H9 (cell line): ENCODE measurements around the gene SLC25A53. TPM values are rescaled to one million over a fixed set of nuclear protein-coding genes. Genes with fewer than 3 reads are reported as not detected.

Source experiments
- DNase-seq: peaks from one replicate; pipeline ENCODE4 v3.0.0-alpha.2; 2017
- H2AFZ ChIP-seq: one replicate; pipeline ENCODE4 v1.6.1; 2013; ENCODE audit warnings: mild to moderate bottlenecking, low read length, control low read depth, moderate library complexity
- H2AK5ac ChIP-seq: 2 replicates; pipeline ENCODE4 v1.6.1; 2013; ENCODE audit warnings: low read length, control low read depth, mixed read lengths; ENCODE audit not compliant: insufficient read length
- H2BK120ac ChIP-seq: one replicate; pipeline ENCODE4 v1.6.1; 2013; ENCODE audit warnings: low read depth, mild to moderate bottlenecking, low read length, control low read depth, inconsistent platforms; ENCODE audit not compliant: poor library complexity, severe bottlenecking
- H2BK12ac ChIP-seq: 2 replicates; pipeline ENCODE4 v1.6.1; 2013; ENCODE audit warnings: low read length, control low read depth, mixed read lengths, low read depth; ENCODE audit not compliant: insufficient read length
- H2BK15ac ChIP-seq: 2 replicates; pipeline ENCODE4 v1.6.1; 2013; ENCODE audit warnings: low read depth, low read length, control low read depth
- H2BK20ac ChIP-seq: one replicate; pipeline ENCODE4 v1.6.1; 2013; ENCODE audit warnings: low read depth, mild to moderate bottlenecking, low read length, control low read depth, inconsistent platforms; ENCODE audit not compliant: poor library complexity, severe bottlenecking
- H2BK5ac ChIP-seq: 2 replicates; pipeline ENCODE4 v1.6.1; 2013; ENCODE audit warnings: low read length, control low read depth, mixed read lengths; ENCODE audit not compliant: insufficient read length
- H3K14ac ChIP-seq: 2 replicates; pipeline ENCODE4 v1.6.1; 2013; ENCODE audit warnings: low read length, control low read depth; ENCODE audit not compliant: insufficient read depth
- H3K18ac ChIP-seq: 2 replicates; pipeline ENCODE4 v1.6.1; 2013; ENCODE audit warnings: low read depth, mild to moderate bottlenecking, mixed read lengths, low read length, control low read depth; ENCODE audit not compliant: insufficient read length
- H3K23ac ChIP-seq: 2 replicates; pipeline ENCODE4 v1.6.1; 2013; ENCODE audit warnings: low read length, control low read depth, mixed read lengths, low read depth; ENCODE audit not compliant: insufficient read length
- H3K23me2 ChIP-seq: 2 replicates; pipeline ENCODE4 v1.6.1; 2013; ENCODE audit warnings: low read depth, mild to moderate bottlenecking, mixed read lengths, low read length, control low read depth; ENCODE audit not compliant: insufficient read length, poor library complexity, severe bottlenecking
- H3K27ac ChIP-seq: 2 replicates; pipeline ENCODE4 v1.5.1; 2013; ENCODE audit warnings: low read length, control low read depth, mixed read lengths, low read depth; ENCODE audit not compliant: insufficient read length
- H3K27me3 ChIP-seq: 2 replicates; pipeline ENCODE4 v1.6.1; 2013; ENCODE audit warnings: low read length, control low read depth, inconsistent platforms; ENCODE audit not compliant: insufficient read depth
- H3K4ac ChIP-seq: 2 replicates; pipeline ENCODE4 v1.6.1; 2013; ENCODE audit warnings: low read depth, mild to moderate bottlenecking, control low read depth, inconsistent platforms, low read length, moderate library complexity
- H3K4me1 ChIP-seq: 2 replicates; pipeline ENCODE4 v1.6.1; 2013; ENCODE audit warnings: low read length, control low read depth, inconsistent platforms; ENCODE audit not compliant: insufficient read depth
- H3K4me2 ChIP-seq: 2 replicates; pipeline ENCODE4 v1.6.1; 2013; ENCODE audit warnings: low read length, control low read depth, mixed read lengths; ENCODE audit not compliant: insufficient read length, insufficient read depth
- H3K56ac ChIP-seq: 2 replicates; pipeline ENCODE4 v1.6.1; 2013; ENCODE audit warnings: low read depth, mild to moderate bottlenecking, mixed read lengths, low read length, control low read depth; ENCODE audit not compliant: insufficient read length
- H3K79me1 ChIP-seq: 2 replicates; pipeline ENCODE4 v1.6.1; 2013; ENCODE audit warnings: low read depth, mild to moderate bottlenecking, moderate library complexity, low read length, control low read depth, inconsistent platforms; ENCODE audit not compliant: insufficient read depth, poor library complexity, severe bottlenecking
- H3K79me2 ChIP-seq: 2 replicates; pipeline ENCODE4 v1.6.1; 2013; ENCODE audit warnings: low read length, control low read depth, inconsistent platforms; ENCODE audit not compliant: insufficient read depth
- H3K9ac ChIP-seq: 2 replicates; pipeline ENCODE4 v1.6.1; 2013; ENCODE audit warnings: low read length, control low read depth, mixed read lengths; ENCODE audit not compliant: insufficient read length; ENCODE audit errors: extremely low read depth
- H3K9me3 ChIP-seq: one replicate; pipeline ENCODE4 v1.6.1; 2013; ENCODE audit warnings: low read depth, low read length, inconsistent platforms; ENCODE audit not compliant: control insufficient read depth
- H3T11ph ChIP-seq: one replicate; pipeline ENCODE4 v1.6.1; 2013; ENCODE audit warnings: mild to moderate bottlenecking, low read length, control low read depth, inconsistent platforms
- H4K20me1 ChIP-seq: one replicate; pipeline ENCODE4 v1.6.1; 2013; ENCODE audit not compliant: control insufficient read depth, insufficient read length, insufficient read depth
- H4K5ac ChIP-seq: 2 replicates; pipeline ENCODE4 v1.6.1; 2013; ENCODE audit warnings: low read depth, mild to moderate bottlenecking, mixed read lengths, low read length, control low read depth; ENCODE audit not compliant: insufficient read length
- H4K8ac ChIP-seq: replicated peaks from 2 replicates; pipeline ENCODE4 v1.6.1; 2013; ENCODE audit warnings: low read length, control low read depth, mixed read lengths, low read depth; ENCODE audit not compliant: insufficient read length
- H4K91ac ChIP-seq: 2 replicates; pipeline ENCODE4 v1.6.1; 2013; ENCODE audit warnings: low read depth, mild to moderate bottlenecking, moderate library complexity, mixed read lengths, low read length, control low read depth; ENCODE audit not compliant: insufficient read length
- H3K27ac Mint-ChIP-seq, 3 experiments: 2 replicates in 2 of 3; 3 replicates in 1 of 3; pipeline ENCODE4 v1.8.0; 2020 to 2021; ENCODE audit warnings: mixed read lengths in 3 of 3, mild to moderate bottlenecking in 1 of 3, moderate library complexity in 1 of 3
- H3K27me3 Mint-ChIP-seq: 2 replicates; pipeline ENCODE4 v1.8.0; 2021; ENCODE audit warnings: low read depth, mild to moderate bottlenecking, moderate library complexity, mixed read lengths
- H3K36me3 Mint-ChIP-seq, 3 experiments: 2 replicates in 2 of 3; 3 replicates in 1 of 3; pipeline ENCODE4 v1.8.0; 2020 to 2021; ENCODE audit warnings: low read depth in 3 of 3, mixed read lengths in 3 of 3; ENCODE audit not compliant: insufficient read depth in 1 of 3
- H3K4me1 Mint-ChIP-seq, 2 experiments: 2 replicates each; pipeline ENCODE4 v1.8.0; 2020; ENCODE audit warnings: mixed read lengths in 2 of 2
- H3K4me3 Mint-ChIP-seq, 2 experiments: 2 replicates in 1 of 2; 3 replicates in 1 of 2; pipeline ENCODE4 v1.8.0; 2020 to 2021; ENCODE audit warnings: mild to moderate bottlenecking in 2 of 2, mixed read lengths in 2 of 2, moderate library complexity in 1 of 2
- H3K9me3 Mint-ChIP-seq, 2 experiments: 2 replicates in 1 of 2; 3 replicates in 1 of 2; pipeline ENCODE4 v1.8.0; 2020; ENCODE audit warnings: mild to moderate bottlenecking in 2 of 2, mixed read lengths in 2 of 2, moderate library complexity in 1 of 2
- WGBS: extraction: QIAGEN DNeasy Blood & Tissue Kit; methylation state at CpG from one replicate; pipeline ENCODE4 v1.1.7; 2013; ENCODE audit warnings: missing lambda C conversion rate, low lambda C conversion rate, mixed read lengths; ENCODE audit not compliant: insufficient read length; ENCODE audit errors: extremely low coverage; 5-methylcytosine and 5-hydroxymethylcytosine counted together
- total RNA-seq: library from RNA; stranded (reverse); gene quantifications from 2 replicates; pipeline ENCODE4 v1.2.1, GENCODE V29; 2021
- TF ChIP-seq, protein P1 (sequence below): fragments of 200-600 bp; sonication (generic); conservative IDR thresholded peaks from 3 replicates; pipeline ENCODE4 v1.8.0; 2021; ENCODE audit warnings: antibody characterized with exemption, mild to moderate bottlenecking

The SLC25A53 gene
- total RNA-seq, 1 experiment from 2014 or later, result 1.6 TPM

DNA sequence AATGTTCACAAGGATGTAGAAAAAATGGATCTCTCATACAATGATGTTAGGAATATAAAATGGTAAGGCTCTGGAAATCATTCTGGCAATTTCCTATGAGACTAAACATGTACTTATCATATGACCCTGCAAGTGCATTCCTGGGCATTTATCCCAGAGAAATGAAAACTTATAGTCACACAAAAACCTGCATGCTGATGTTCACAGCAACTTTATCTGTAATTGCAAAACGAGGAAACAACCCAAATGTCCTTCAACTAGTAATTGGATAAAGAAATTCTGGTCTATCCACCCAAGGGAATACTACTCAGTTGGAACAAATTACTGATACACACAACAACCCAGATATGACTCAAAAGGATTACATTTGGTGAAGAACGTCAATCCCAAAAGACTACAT lies 30.0 kb downstream of the SLC25A53 start:
- no peak overlapping the region for H3K23ac ChIP-seq
- no peak overlapping the region for H2AK5ac ChIP-seq
- no peak overlapping the region for H4K8ac ChIP-seq
- Mint-ChIP-seq H3K4me1 (no peaks in the 10 kb centered on the region), H3K36me3 (peaks cover 0 to 2% (median 0%) of the 10 kb centered on the region in 3 experiments; a peak in 1 of 7 replicates), H3K27ac (no peak overlapping the region), H3K4me3 (no peak overlapping the region), H3K27me3 (no peaks in the 10 kb centered on the region), H3K9me3 (peaks cover 0 to 56% of the 10 kb centered on the region in 2 experiments; a peak in 2 of 5 replicates)
- no peaks in the 10 kb centered on the region for H3K79me1 ChIP-seq
- no peak overlapping the region for H3T11ph ChIP-seq
- no peak overlapping the region for H2BK20ac ChIP-seq
- H3K4me1 ChIP-seq, result no peaks in the 10 kb centered on the region
- no peak overlapping the region for H3K27ac ChIP-seq
- WGBS, result no CpG with 5 or more reads among the region's 2 CpGs
- H4K91ac ChIP-seq, result no peak overlapping the region
- DNase-seq, result no peak
- no peak overlapping the region for H2BK12ac ChIP-seq
- no peaks in the 10 kb centered on the region for H3K23me2 ChIP-seq
- H2BK5ac ChIP-seq, result no peak overlapping the region
- H3K79me2 ChIP-seq, result no peaks in the 10 kb centered on the region
- no peak overlapping the region for H3K56ac ChIP-seq
- H3K9me3 ChIP-seq, result peaks cover 14% of the 10 kb centered on the region
- no peak overlapping the region for H3K4ac ChIP-seq
- no peak overlapping the region for H2BK120ac ChIP-seq
- no peak overlapping the region for H3K14ac ChIP-seq
- no peak overlapping the region for H2AFZ ChIP-seq
- no peak overlapping the region for H2BK15ac ChIP-seq
- TF ChIP-seq, protein P1, sequence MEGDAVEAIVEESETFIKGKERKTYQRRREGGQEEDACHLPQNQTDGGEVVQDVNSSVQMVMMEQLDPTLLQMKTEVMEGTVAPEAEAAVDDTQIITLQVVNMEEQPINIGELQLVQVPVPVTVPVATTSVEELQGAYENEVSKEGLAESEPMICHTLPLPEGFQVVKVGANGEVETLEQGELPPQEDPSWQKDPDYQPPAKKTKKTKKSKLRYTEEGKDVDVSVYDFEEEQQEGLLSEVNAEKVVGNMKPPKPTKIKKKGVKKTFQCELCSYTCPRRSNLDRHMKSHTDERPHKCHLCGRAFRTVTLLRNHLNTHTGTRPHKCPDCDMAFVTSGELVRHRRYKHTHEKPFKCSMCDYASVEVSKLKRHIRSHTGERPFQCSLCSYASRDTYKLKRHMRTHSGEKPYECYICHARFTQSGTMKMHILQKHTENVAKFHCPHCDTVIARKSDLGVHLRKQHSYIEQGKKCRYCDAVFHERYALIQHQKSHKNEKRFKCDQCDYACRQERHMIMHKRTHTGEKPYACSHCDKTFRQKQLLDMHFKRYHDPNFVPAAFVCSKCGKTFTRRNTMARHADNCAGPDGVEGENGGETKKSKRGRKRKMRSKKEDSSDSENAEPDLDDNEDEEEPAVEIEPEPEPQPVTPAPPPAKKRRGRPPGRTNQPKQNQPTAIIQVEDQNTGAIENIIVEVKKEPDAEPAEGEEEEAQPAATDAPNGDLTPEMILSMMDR, result no peak
- no peak overlapping the region for H3K9ac ChIP-seq
- no peak overlapping the region for H4K5ac ChIP-seq
- no peaks in the 10 kb centered on the region for H3K27me3 ChIP-seq
- no peaks in the 10 kb centered on the region for H4K20me1 ChIP-seq
- H3K4me2 ChIP-seq, result no peak overlapping the region
- H3K18ac ChIP-seq, result no peak overlapping the region
